IPS DF 6.9 (cell line): ENCODE measurements around the gene USP2.
"Not testable (repeated sequence)": the region's sequence is repeated elsewhere in the genome, so short reads cannot be mapped to it uniquely, and the experiment has no call there.

Source experiments
- DNase-seq: peaks from one replicate; pipeline ENCODE4 v3.0.0-alpha.2; 2013; ENCODE audit warnings: low read depth, low spot score
- H3K27ac ChIP-seq: one replicate; pipeline ENCODE4 v1.5.1; 2013; ENCODE audit warnings: low read length, control low read depth
- H3K27me3 ChIP-seq: 2 replicates; pipeline ENCODE4 v1.6.1; 2013; ENCODE audit warnings: mild to moderate bottlenecking, low read length; ENCODE audit not compliant: control insufficient read depth, insufficient read depth
- H3K36me3 ChIP-seq: 2 replicates; pipeline ENCODE4 v1.6.1; 2013; ENCODE audit warnings: low read length; ENCODE audit not compliant: control insufficient read depth, insufficient read depth
- H3K4me1 ChIP-seq: 2 replicates; pipeline ENCODE4 v1.6.1; 2013; ENCODE audit warnings: low read length; ENCODE audit not compliant: control insufficient read depth, insufficient read depth
- H3K4me3 ChIP-seq: 2 replicates; pipeline ENCODE4 v1.5.1; 2013; ENCODE audit warnings: mild to moderate bottlenecking, low read length
- H3K9me3 ChIP-seq: 2 replicates; pipeline ENCODE4 v1.6.1; 2013; ENCODE audit warnings: low read length, inconsistent platforms; ENCODE audit not compliant: control insufficient read depth, insufficient read depth
- WGBS: extraction: QIAGEN DNeasy Blood & Tissue Kit; methylation state at CpG from one replicate; pipeline ENCODE4 v1.1.7; 2013; ENCODE audit warnings: mixed read lengths, missing lambda C conversion rate; ENCODE audit not compliant: insufficient read length, insufficient coverage; 5-methylcytosine and 5-hydroxymethylcytosine counted together

Gene USP2

GRCh38 chr11:119391275-119391674 lies 9.8 kb upstream of the USP2 start:
- H3K27ac ChIP-seq, result no peak overlapping the region
- H3K4me1 ChIP-seq, result 0 out of 2 replicates have a peak, but pooled peaks cover 1% of the 10 kb centered on the region
- no peaks in the 10 kb centered on the region for H3K9me3 ChIP-seq
- DNase-seq, result no peak
- no CpG with 5 or more reads among the region's 7 CpGs for whole genome bisulfite sequencing
- H3K36me3 ChIP-seq, result no peaks in the 10 kb centered on the region
- H3K4me3 ChIP-seq, result no peak overlapping the region
- no peaks in the 10 kb centered on the region; the same call in 1 of the 2 replicates for H3K27me3 ChIP-seq

GRCh38 chr11:119389611-119390254 lies 8.2 kb upstream of the USP2 start:
- WGBS, result no CpG with 5 or more reads among the region's 5 CpGs
- Histone ChIP-seq H3K4me1 (0 out of 2 replicates have a peak, but pooled peaks cover 1% of the 10 kb centered on the region), H3K27me3 (no peaks in the 10 kb centered on the region; the same call in 1 of the 2 replicates), H3K4me3 (no peak overlapping the region), H3K36me3 (no peaks in the 10 kb centered on the region), H3K9me3 (no peaks in the 10 kb centered on the region), H3K27ac (no peak overlapping the region)
- no peak for DNase-seq

GRCh38 chr11:119388103-119388502 lies 6.6 kb upstream of the USP2 start:
- Histone ChIP-seq H3K27me3 (no peaks in the 10 kb centered on the region), H3K4me1 (no peaks in the 10 kb centered on the region), H3K4me3 (no peak overlapping the region), H3K36me3 (no peaks in the 10 kb centered on the region), H3K27ac (no peak overlapping the region), H3K9me3 (no peaks in the 10 kb centered on the region)
- WGBS, result no CpG with 5 or more reads among the region's 7 CpGs
- no peak for DNase-seq

GRCh38 chr11:119384332-119384731 lies 2.8 kb upstream of the USP2 start:
- no peak for DNase-seq
- 100% methylated on average over 2 of the region's 2 CpGs for WGBS

GRCh38 chr11:119382513-119382912 lies 1.0 kb upstream of the USP2 start:
- H3K4me3 ChIP-seq, H3K36me3 ChIP-seq, DNase-seq, H3K27me3 ChIP-seq, H3K27ac ChIP-seq, H3K9me3 ChIP-seq: not testable (repeated sequence)
- WGBS, result no CpG with 5 or more reads among the region's 14 CpGs
- H3K4me1 ChIP-seq, result peaks cover 16% of the 10 kb centered on the region

More at GRCh38 chr11:119384332-119384731, 2.8 kb upstream of the USP2 start:
- no peaks in the 10 kb centered on the region for H3K36me3 ChIP-seq
- H3K27ac ChIP-seq, result no peak overlapping the region
- H3K27me3 ChIP-seq, result peaks cover 3% of the 10 kb centered on the region; the same call in 1 of the 2 replicates
- H3K4me1 ChIP-seq, result peaks cover 9% of the 10 kb centered on the region; the same call in 1 of the 2 replicates
- no peak overlapping the region for H3K4me3 ChIP-seq
- H3K9me3 ChIP-seq, result no peaks in the 10 kb centered on the region

GRCh38 chr11:119382101-119382500 lies 611 bp upstream of the USP2 start:
- Histone ChIP-seq H3K9me3 (no peaks in the 10 kb centered on the region), H3K4me1 (peaks cover 16% of the 10 kb centered on the region), H3K4me3 (peak overlapping the region; percentile 51; the same call in 1 of the 2 replicates), H3K36me3 (no peaks in the 10 kb centered on the region), H3K27me3 (peaks cover 3% of the 10 kb centered on the region; the same call in 1 of the 2 replicates), H3K27ac (no peak overlapping the region)
- no CpG with 5 or more reads among the region's 9 CpGs for WGBS
- DNase-seq, result no peak

GRCh38 chr11:119380827-119381180 lies 686 bp downstream of the USP2 start:
- H3K9me3 ChIP-seq, result no peaks in the 10 kb centered on the region
- no peak for DNase-seq
- H3K27me3 ChIP-seq, result peaks cover 3% of the 10 kb centered on the region; the same call in 1 of the 2 replicates
- WGBS, result no CpG with 5 or more reads among the region's 10 CpGs
- peaks cover 22% of the 10 kb centered on the region for H3K4me1 ChIP-seq
- peak overlapping the region; percentile 51; the same call in 1 of the 2 replicates for H3K4me3 ChIP-seq
- no peaks in the 10 kb centered on the region for H3K36me3 ChIP-seq
- no peak overlapping the region for H3K27ac ChIP-seq

GRCh38 chr11:119380160-119380826 lies 1.2 kb downstream of the USP2 start:
- H3K27ac ChIP-seq, result no peak overlapping the region
- DNase-seq, result no peak
- H3K4me3 ChIP-seq, result no peak overlapping the region
- no CpG with 5 or more reads among the region's 13 CpGs for WGBS
- H3K9me3 ChIP-seq, result no peaks in the 10 kb centered on the region
- H3K36me3 ChIP-seq, result no peaks in the 10 kb centered on the region
- H3K27me3 ChIP-seq, result peaks cover 3% of the 10 kb centered on the region; the same call in 1 of the 2 replicates
- peaks cover 23% of the 10 kb centered on the region for H3K4me1 ChIP-seq

- peaks cover 23% of the 10 kb centered on the region for H3K4me1 ChIP-seq
- WGBS, result no CpG with 5 or more reads among the region's 10 CpGs
These were observed 2.5 kb downstream of the USP2 start for GRCh38 chr11:119378851-119379465.

GRCh38 chr11:119377961-119378667 lies 3.4 kb downstream of the USP2 start:
- Histone ChIP-seq H3K36me3 (no peaks in the 10 kb centered on the region), H3K4me3 (no peak overlapping the region), H3K27ac (no peak overlapping the region), H3K9me3 (no peaks in the 10 kb centered on the region), H3K27me3 (peaks cover 3% of the 10 kb centered on the region; the same call in 1 of the 2 replicates), H3K4me1 (peaks cover 23% of the 10 kb centered on the region)
- no CpG with 5 or more reads among the region's 6 CpGs for whole genome bisulfite sequencing
- DNase-seq, result no peak

More at GRCh38 chr11:119378851-119379465, 2.5 kb downstream of the USP2 start:
- DNase-seq, result no peak
- no peak overlapping the region for H3K4me3 ChIP-seq
- no peak overlapping the region for H3K27ac ChIP-seq
- H3K36me3 ChIP-seq, result no peaks in the 10 kb centered on the region
- no peaks in the 10 kb centered on the region for H3K9me3 ChIP-seq
- peaks cover 3% of the 10 kb centered on the region; the same call in 1 of the 2 replicates for H3K27me3 ChIP-seq
